ENCODE results near the gene PRM1. TPM values are rescaled to one million over a fixed set of nuclear protein-coding genes. Genes with fewer than 3 reads are reported as not detected.
A peak's percentile ranks its signal among the peaks of the same experiment; 100 is the strongest.

The PRM1 gene
- total RNA-seq, 1 experiment from 2014 or later = not detected

GRCh38 chr16:11328172-11329070 is 47.3 kb upstream of the PRM1 start:
- peak overlapping the region; percentile 39 for H3K27ac Mint-ChIP-seq (ENCODE audit: unreplicated experiment)
- H3K36me3 Mint-ChIP-seq (ENCODE audit: insufficient read depth, unreplicated experiment) = peaks cover 8% of the 10 kb centered on the region
- DNase-seq = peak; percentile 58
- intact Hi-C loops (cut with micrococcal nuclease; ENCODE audit: unreplicated experiment) = no loop called here
- H3K9me3 Mint-ChIP-seq (ENCODE audit: low read depth, unreplicated experiment) = no peaks in the 10 kb centered on the region
- no peaks in the 10 kb centered on the region for H3K27me3 Mint-ChIP-seq (ENCODE audit: unreplicated experiment)
- TF ChIP-seq, protein P1, sequence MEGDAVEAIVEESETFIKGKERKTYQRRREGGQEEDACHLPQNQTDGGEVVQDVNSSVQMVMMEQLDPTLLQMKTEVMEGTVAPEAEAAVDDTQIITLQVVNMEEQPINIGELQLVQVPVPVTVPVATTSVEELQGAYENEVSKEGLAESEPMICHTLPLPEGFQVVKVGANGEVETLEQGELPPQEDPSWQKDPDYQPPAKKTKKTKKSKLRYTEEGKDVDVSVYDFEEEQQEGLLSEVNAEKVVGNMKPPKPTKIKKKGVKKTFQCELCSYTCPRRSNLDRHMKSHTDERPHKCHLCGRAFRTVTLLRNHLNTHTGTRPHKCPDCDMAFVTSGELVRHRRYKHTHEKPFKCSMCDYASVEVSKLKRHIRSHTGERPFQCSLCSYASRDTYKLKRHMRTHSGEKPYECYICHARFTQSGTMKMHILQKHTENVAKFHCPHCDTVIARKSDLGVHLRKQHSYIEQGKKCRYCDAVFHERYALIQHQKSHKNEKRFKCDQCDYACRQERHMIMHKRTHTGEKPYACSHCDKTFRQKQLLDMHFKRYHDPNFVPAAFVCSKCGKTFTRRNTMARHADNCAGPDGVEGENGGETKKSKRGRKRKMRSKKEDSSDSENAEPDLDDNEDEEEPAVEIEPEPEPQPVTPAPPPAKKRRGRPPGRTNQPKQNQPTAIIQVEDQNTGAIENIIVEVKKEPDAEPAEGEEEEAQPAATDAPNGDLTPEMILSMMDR (IDR thresholded peaks at IDR 0.05; ENCODE audit: unreplicated experiment) = no peak
- CTCF ChIA-PET = interaction anchor here (0.9 kb wide), 2 partner anchors 17 to 25 kb away, joined by 3 read pairs; partner anchors contain the start of gene RMI2
- H3K4me1 Mint-ChIP-seq (ENCODE audit: low read depth, unreplicated experiment) = peaks cover 15% of the 10 kb centered on the region
- peak overlapping the region; percentile 28 for H3K4me3 Mint-ChIP-seq (ENCODE audit: low read depth, unreplicated experiment)
- BruUV-seq (replicated peaks) = no TSS peak

- no TSS peak for BruUV-seq (replicated peaks)
- CTCF ChIA-PET = interaction anchor here (0.9 kb wide), 1 partner anchor 17 kb away, joined by 3 read pairs; the partner anchor contains the start of gene RMI2
- Mint-ChIP-seq H3K36me3 (ENCODE audit: insufficient read depth, unreplicated experiment) (peaks cover 8% of the 10 kb centered on the region), H3K4me1 (ENCODE audit: low read depth, unreplicated experiment) (peaks cover 15% of the 10 kb centered on the region), H3K27ac (ENCODE audit: unreplicated experiment) (peak overlapping the region; percentile 39), H3K9me3 (ENCODE audit: low read depth, unreplicated experiment) (no peaks in the 10 kb centered on the region), H3K4me3 (ENCODE audit: low read depth, unreplicated experiment) (no peak overlapping the region), H3K27me3 (ENCODE audit: unreplicated experiment) (no peaks in the 10 kb centered on the region)
- intact Hi-C loops (cut with micrococcal nuclease; ENCODE audit: unreplicated experiment) = no loop called here
- TF ChIP-seq, protein P1 (IDR thresholded peaks at IDR 0.05; ENCODE audit: unreplicated experiment) = no peak
- no peak for DNase-seq
Measured at GRCh38 chr16:11327277-11328171, 46.4 kb upstream of the PRM1 start.

GRCh38 chr16:11326737-11327276 is 45.7 kb upstream of the PRM1 start:
- no TSS peak for BruUV-seq (replicated peaks)
- no peak overlapping the region for H3K27ac Mint-ChIP-seq (ENCODE audit: unreplicated experiment)
- no peak overlapping the region for H3K4me3 Mint-ChIP-seq (ENCODE audit: low read depth, unreplicated experiment)
- TF ChIP-seq, protein P1 (IDR thresholded peaks at IDR 0.05; ENCODE audit: unreplicated experiment) = no peak
- H3K36me3 Mint-ChIP-seq (ENCODE audit: insufficient read depth, unreplicated experiment) = peaks cover 8% of the 10 kb centered on the region
- H3K4me1 Mint-ChIP-seq (ENCODE audit: low read depth, unreplicated experiment) = peaks cover 15% of the 10 kb centered on the region
- H3K27me3 Mint-ChIP-seq (ENCODE audit: unreplicated experiment) = no peaks in the 10 kb centered on the region
- no peaks in the 10 kb centered on the region for H3K9me3 Mint-ChIP-seq (ENCODE audit: low read depth, unreplicated experiment)
- intact Hi-C loops (cut with micrococcal nuclease; ENCODE audit: unreplicated experiment) = no loop called here
- DNase-seq = no peak
- CTCF ChIA-PET = no interaction called here

- TF ChIP-seq, protein P1 (IDR thresholded peaks at IDR 0.05; ENCODE audit: unreplicated experiment) = no peak
- H3K36me3 Mint-ChIP-seq (ENCODE audit: insufficient read depth, unreplicated experiment) = peaks cover 8% of the 10 kb centered on the region
- CTCF ChIA-PET = no interaction called here
- peaks cover 15% of the 10 kb centered on the region for H3K4me1 Mint-ChIP-seq (ENCODE audit: low read depth, unreplicated experiment)
- no peaks in the 10 kb centered on the region for H3K9me3 Mint-ChIP-seq (ENCODE audit: low read depth, unreplicated experiment)
- no peak for DNase-seq
- BruUV-seq (replicated peaks) = no TSS peak
- no peak overlapping the region for H3K4me3 Mint-ChIP-seq (ENCODE audit: low read depth, unreplicated experiment)
- H3K27me3 Mint-ChIP-seq (ENCODE audit: unreplicated experiment) = no peaks in the 10 kb centered on the region
- intact Hi-C loops (cut with micrococcal nuclease; ENCODE audit: unreplicated experiment) = no loop called here
- no peak overlapping the region for H3K27ac Mint-ChIP-seq (ENCODE audit: unreplicated experiment)
Measured at GRCh38 chr16:11326084-11326736, 45.1 kb upstream of the PRM1 start.
